HUDEP-2 (cell line): ENCODE data around the gene NLGN1.

ENCODE experiments used
- DNase-seq, 76 experiments: peaks; one replicate each; lab custom pipeline; 2025; ENCODE audit not compliant: unreplicated experiment in 76 of 76; lab: John Stamatoyannopoulos, UW

Gene NLGN1

GRCh38 chr3:174035328-174035886, 637.9 kb downstream of the NLGN1 start:
- DNase-seq = peak in 3 of 76 experiments; percentile 0 to 24 (median 3)

- no peak for DNase-seq
Observed at GRCh38 chr3:174046311-174046710, 648.8 kb downstream of the NLGN1 start.

- no peak for DNase-seq
Observed at GRCh38 chr3:174049472-174049871, 651.9 kb downstream of the NLGN1 start.

- no peak for DNase-seq
Observed at GRCh38 chr3:174051191-174051590, 653.6 kb downstream of the NLGN1 start.

GRCh38 chr3:174058804-174059203, 661.3 kb downstream of the NLGN1 start:
- no peak for DNase-seq

GRCh38 chr3:174060431-174060830, 662.9 kb downstream of the NLGN1 start:
- DNase-seq = no peak

- no peak for DNase-seq
Observed at GRCh38 chr3:174061162-174061561, 663.6 kb downstream of the NLGN1 start.

GRCh38 chr3:174061731-174062130, 664.2 kb downstream of the NLGN1 start:
- no peak for DNase-seq

- DNase-seq = no peak
Observed at GRCh38 chr3:174062923-174063322, 665.4 kb downstream of the NLGN1 start.

- no peak for DNase-seq
Observed at GRCh38 chr3:174068035-174068434, 670.5 kb downstream of the NLGN1 start.

- no peak for DNase-seq
Observed at GRCh38 chr3:174072675-174073074, 675.1 kb downstream of the NLGN1 start.

- DNase-seq = no peak
Observed at GRCh38 chr3:174083706-174084105, 686.2 kb downstream of the NLGN1 start.

GRCh38 chr3:174089592-174089991, 692.0 kb downstream of the NLGN1 start:
- no peak for DNase-seq

GRCh38 chr3:174094669-174095068, 697.1 kb downstream of the NLGN1 start:
- no peak for DNase-seq

GRCh38 chr3:174097686-174098085, 700.1 kb downstream of the NLGN1 start:
- DNase-seq = no peak

- no peak for DNase-seq
Observed at GRCh38 chr3:174098746-174099145, 701.2 kb downstream of the NLGN1 start.

GRCh38 chr3:174099724-174100123, 702.2 kb downstream of the NLGN1 start:
- no peak for DNase-seq

GRCh38 chr3:174100744-174101143, 703.2 kb downstream of the NLGN1 start:
- DNase-seq = no peak

- DNase-seq = no peak
Observed at GRCh38 chr3:174101244-174101643, 703.7 kb downstream of the NLGN1 start.

GRCh38 chr3:174102274-174102673, 704.7 kb downstream of the NLGN1 start:
- DNase-seq = no peak

- DNase-seq = no peak
Observed at GRCh38 chr3:174102866-174103265, 705.3 kb downstream of the NLGN1 start.

- DNase-seq = no peak
Observed at GRCh38 chr3:174110761-174111160, 713.2 kb downstream of the NLGN1 start.

- no peak for DNase-seq
Observed at GRCh38 chr3:174111776-174112175, 714.2 kb downstream of the NLGN1 start.
